SK-N-SH treated with all-trans-retinoic acid at 6 μM for 48 hours (cell line): ENCODE results near the gene MAML2.

Source experiments
- PPARA ChIP-seq: fragments of 250-450 bp; sonication (Bioruptor Pico); IDR thresholded peaks from 2 replicates; pipeline ENCODE4 v1.5.0; 2020; ENCODE audit warnings: mild to moderate bottlenecking, borderline replicate concordance
- ZNF8 ChIP-seq: fragments of 450-650 bp; formaldehyde crosslinking; IDR thresholded peaks from 2 replicates; pipeline ENCODE4 v1.5.0; 2020; ENCODE audit warnings: mild to moderate bottlenecking, moderate library complexity
- TF ChIP-seq, protein P1 (sequence below): fragments of 250-450 bp; sonication (Bioruptor Pico); IDR thresholded peaks from 2 replicates; pipeline ENCODE4 v1.8.0; 2020; ENCODE audit warnings: mild to moderate bottlenecking, moderate library complexity, borderline replicate concordance
- TF ChIP-seq, protein P2 (sequence below): fragments of 250-450 bp; sonication (Bioruptor Pico); IDR thresholded peaks from 2 replicates; pipeline ENCODE4 v1.8.0; 2021; ENCODE audit warnings: low read depth, mild to moderate bottlenecking, moderate library complexity, borderline replicate concordance
- TF ChIP-seq, protein P3 (sequence below): fragments of 250-450 bp; sonication (Bioruptor Pico); IDR thresholded peaks from 2 replicates; pipeline ENCODE4 v1.5.1; 2020; ENCODE audit warnings: low read depth, mild to moderate bottlenecking, moderate library complexity

DNA sequence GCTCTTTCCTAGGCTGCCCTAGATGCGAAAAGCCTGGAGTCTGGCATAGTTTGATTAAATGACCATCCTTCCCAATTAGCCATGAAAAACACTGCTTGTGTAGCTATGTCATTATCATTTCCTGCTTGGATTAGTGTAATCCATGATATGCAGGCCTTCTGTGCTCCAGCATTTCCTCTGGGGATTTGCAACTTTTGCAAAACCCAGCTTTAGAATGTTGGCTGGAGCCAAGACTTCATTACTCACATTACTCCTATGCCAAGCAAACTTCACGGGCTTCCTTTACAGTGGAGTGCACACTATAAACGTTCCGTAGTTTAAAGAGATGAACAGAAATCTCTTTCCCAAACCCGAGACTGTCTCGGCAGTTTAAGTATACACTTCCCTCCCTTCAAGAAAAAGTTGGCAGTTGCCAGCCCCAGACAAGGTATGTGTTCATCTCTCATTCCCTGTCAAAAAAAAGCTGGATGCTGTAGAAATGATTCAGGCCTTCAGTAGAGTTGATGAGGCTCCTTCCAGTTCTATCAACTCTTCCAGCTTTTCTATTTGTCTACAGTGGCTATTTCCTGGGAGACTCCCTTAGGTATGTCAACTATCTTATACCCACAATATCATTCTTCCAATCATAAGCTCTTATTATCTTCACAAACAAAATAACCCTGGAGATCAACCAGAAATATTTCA lies 180.0 kb downstream of the MAML2 start:
- TF ChIP-seq, protein P1, sequence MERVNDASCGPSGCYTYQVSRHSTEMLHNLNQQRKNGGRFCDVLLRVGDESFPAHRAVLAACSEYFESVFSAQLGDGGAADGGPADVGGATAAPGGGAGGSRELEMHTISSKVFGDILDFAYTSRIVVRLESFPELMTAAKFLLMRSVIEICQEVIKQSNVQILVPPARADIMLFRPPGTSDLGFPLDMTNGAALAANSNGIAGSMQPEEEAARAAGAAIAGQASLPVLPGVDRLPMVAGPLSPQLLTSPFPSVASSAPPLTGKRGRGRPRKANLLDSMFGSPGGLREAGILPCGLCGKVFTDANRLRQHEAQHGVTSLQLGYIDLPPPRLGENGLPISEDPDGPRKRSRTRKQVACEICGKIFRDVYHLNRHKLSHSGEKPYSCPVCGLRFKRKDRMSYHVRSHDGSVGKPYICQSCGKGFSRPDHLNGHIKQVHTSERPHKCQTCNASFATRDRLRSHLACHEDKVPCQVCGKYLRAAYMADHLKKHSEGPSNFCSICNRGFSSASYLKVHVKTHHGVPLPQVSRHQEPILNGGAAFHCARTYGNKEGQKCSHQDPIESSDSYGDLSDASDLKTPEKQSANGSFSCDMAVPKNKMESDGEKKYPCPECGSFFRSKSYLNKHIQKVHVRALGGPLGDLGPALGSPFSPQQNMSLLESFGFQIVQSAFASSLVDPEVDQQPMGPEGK (CRISPR knock-in tag), result no peak
- TF ChIP-seq, protein P2, sequence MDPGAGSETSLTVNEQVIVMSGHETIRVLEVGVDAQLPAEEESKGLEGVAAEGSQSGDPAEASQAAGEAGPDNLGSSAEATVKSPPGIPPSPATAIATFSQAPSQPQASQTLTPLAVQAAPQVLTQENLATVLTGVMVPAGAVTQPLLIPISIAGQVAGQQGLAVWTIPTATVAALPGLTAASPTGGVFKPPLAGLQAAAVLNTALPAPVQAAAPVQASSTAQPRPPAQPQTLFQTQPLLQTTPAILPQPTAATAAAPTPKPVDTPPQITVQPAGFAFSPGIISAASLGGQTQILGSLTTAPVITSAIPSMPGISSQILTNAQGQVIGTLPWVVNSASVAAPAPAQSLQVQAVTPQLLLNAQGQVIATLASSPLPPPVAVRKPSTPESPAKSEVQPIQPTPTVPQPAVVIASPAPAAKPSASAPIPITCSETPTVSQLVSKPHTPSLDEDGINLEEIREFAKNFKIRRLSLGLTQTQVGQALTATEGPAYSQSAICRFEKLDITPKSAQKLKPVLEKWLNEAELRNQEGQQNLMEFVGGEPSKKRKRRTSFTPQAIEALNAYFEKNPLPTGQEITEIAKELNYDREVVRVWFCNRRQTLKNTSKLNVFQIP (CRISPR knock-in tag), result no peak
- TF ChIP-seq, protein P3, sequence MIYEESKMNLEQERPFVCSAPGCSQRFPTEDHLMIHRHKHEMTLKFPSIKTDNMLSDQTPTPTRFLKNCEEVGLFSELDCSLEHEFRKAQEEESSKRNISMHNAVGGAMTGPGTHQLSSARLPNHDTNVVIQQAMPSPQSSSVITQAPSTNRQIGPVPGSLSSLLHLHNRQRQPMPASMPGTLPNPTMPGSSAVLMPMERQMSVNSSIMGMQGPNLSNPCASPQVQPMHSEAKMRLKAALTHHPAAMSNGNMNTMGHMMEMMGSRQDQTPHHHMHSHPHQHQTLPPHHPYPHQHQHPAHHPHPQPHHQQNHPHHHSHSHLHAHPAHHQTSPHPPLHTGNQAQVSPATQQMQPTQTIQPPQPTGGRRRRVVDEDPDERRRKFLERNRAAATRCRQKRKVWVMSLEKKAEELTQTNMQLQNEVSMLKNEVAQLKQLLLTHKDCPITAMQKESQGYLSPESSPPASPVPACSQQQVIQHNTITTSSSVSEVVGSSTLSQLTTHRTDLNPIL, result no peak
- no peak for TF ChIP-seq ZNF8 (CRISPR knock-in tag)
- no peak for TF ChIP-seq PPARA
